Ishikawa (cell line): Measurements from ENCODE around the gene FKBP15.

Experiments
- EP300 ChIP-seq: IDR thresholded peaks from 2 replicates; pipeline ENCODE4 v1.6.1; 2012; ENCODE audit warnings: borderline replicate concordance
- FOXM1 ChIP-seq: IDR thresholded peaks from 2 replicates; pipeline ENCODE4 v1.6.1; 2012; ENCODE audit warnings: low read depth, borderline replicate concordance

GRCh38 chr9:113158446-113158845, 62.6 kb downstream of the FKBP15 start:
- TF ChIP-seq EP300 (no peak), FOXM1 (no peak)
